K562 (cell line): Measurements from ENCODE around the gene MYG1. TPM values are rescaled to one million over a fixed set of nuclear protein-coding genes. Genes with fewer than 3 reads are reported as not detected.

Experiments used
- BCOR ChIP-seq: fragments of 450-650 bp; IDR thresholded peaks from 2 replicates; pipeline ENCODE4 v1.6.1; 2016
- FOS ChIP-seq: IDR thresholded peaks from 3 replicates; pipeline ENCODE4 v1.6.1; 2011; ENCODE audit not compliant: insufficient read length; ENCODE audit errors: extremely low read depth
- JUND ChIP-seq, 2 experiments: IDR thresholded peaks; 2 replicates in 1 of 2; 3 replicates in 1 of 2; pipeline ENCODE4 v1.6.1; 2011; ENCODE audit warnings: borderline replicate concordance in 2 of 2, low read depth in 2 of 2, low read length in 2 of 2, improper control_type of control experiment in 1 of 2, missing biosample characterization in 1 of 2, missing genetic modification characterization in 1 of 2, missing genetic modification reagents in 1 of 2
- LARP7 ChIP-seq: fragments of 450-650 bp; IDR thresholded peaks from 2 replicates; pipeline ENCODE4 v1.6.1; 2016
- LEF1 ChIP-seq: fragments of 450-650 bp; IDR thresholded peaks from 2 replicates; pipeline ENCODE4 v1.6.1; 2016; ENCODE audit warnings: mild to moderate bottlenecking
- POLR3G ChIP-seq: IDR thresholded peaks from 2 replicates; pipeline ENCODE4 v1.6.1; 2011; ENCODE audit not compliant: insufficient read length, insufficient replicate concordance; ENCODE audit errors: extremely low read depth
- SMAD3 ChIP-seq: fragments of 450-650 bp; formaldehyde crosslinking; conservative IDR thresholded peaks from 2 replicates; pipeline ENCODE4 v1.4.0; 2020; ENCODE audit warnings: mild to moderate bottlenecking
- ZC3H11A ChIP-seq: IDR thresholded peaks from 2 replicates; pipeline ENCODE4 v1.6.1; 2012; ENCODE audit warnings: low read depth, low read length, improper control_type of control experiment
- ZFP1 ChIP-seq: fragments of 450-650 bp; formaldehyde crosslinking; IDR thresholded peaks from 2 replicates; pipeline ENCODE4 v1.4.0; 2020; ENCODE audit warnings: mild to moderate bottlenecking, mixed read lengths
- ZNF175 ChIP-seq: fragments of 200-800 bp; sonication (Bioruptor generic); IDR thresholded peaks from 2 replicates; pipeline ENCODE4 v1.6.1; 2016; ENCODE audit warnings: low read depth, mild to moderate bottlenecking, missing genetic modification characterization, missing compliant biosample characterization
- ZNF57 ChIP-seq: fragments of 450-650 bp; formaldehyde crosslinking; IDR thresholded peaks from 2 replicates; pipeline ENCODE4 v1.4.0; 2020; ENCODE audit warnings: mild to moderate bottlenecking, moderate library complexity
- ZNF639 ChIP-seq, 2 experiments: fragments of 200-800 bp in 1 of 2; sonication (Bioruptor generic) in 1 of 2; sonication (generic) in 1 of 2; formaldehyde crosslinking in 1 of 2; IDR thresholded peaks in 1 of 2; conservative IDR thresholded peaks in 1 of 2; 2 replicates each; pipeline versions ENCODE4 v1.5.0 to v1.6.1; 2016 to 2020; ENCODE audit warnings: missing compliant biosample characterization in 1 of 2, missing genetic modification characterization in 1 of 2, missing genetic modification reagents in 1 of 2
- ZNF696 ChIP-seq: fragments of 250-450 bp; sonication (Bioruptor Pico); conservative IDR thresholded peaks from 2 replicates; pipeline ENCODE4 v1.4.0; 2020; ENCODE audit warnings: mild to moderate bottlenecking, moderate library complexity
- polyA plus RNA-seq, 8 experiments: library from polyadenylated mRNA; depleted of rRNA in 4 of 8; stranded (reverse) in 5 of 8; unstranded in 3 of 8; fragments of >200 nt; fragmentation: Nextera tagmentation in 2 of 8; fragmentation: Illumina TruSeq in 1 of 8; extraction: Ambion mirVana in 2 of 8; extraction: Trizol in 1 of 8; gene quantifications; 2 replicates each; pipeline versions ENCODE4 v1.2.1 to v1.2.3, GENCODE V29; 2011 to 2014; ENCODE audit warnings: inconsistent platforms in 1 of 8, missing spikeins in 1 of 8
- total RNA-seq, 7 experiments: library from RNA; depleted of rRNA in 6 of 7; stranded (reverse); fragments of >200 nt in 6 of 7; fragmentation: Illumina TruSeq in 2 of 7; extraction: Trizol in 2 of 7; gene quantifications; 2 replicates each; pipeline versions ENCODE4 v1.2.1 to v1.2.3, GENCODE V29; 2011 to 2021; ENCODE audit warnings: low replicate concordance in 1 of 7
- TF ChIP-seq, protein P1 (sequence below): sonication (generic); formaldehyde crosslinking; IDR thresholded peaks from 2 replicates; pipeline ENCODE4 v1.8.0; 2022; ENCODE audit warnings: mild to moderate bottlenecking, missing genetic modification reagents

The MYG1 gene
- total and polyA plus RNA-seq, 9 of the 15 experiments (the other 6 are each of a cell fraction or from before 2014, with no cell fraction given), result 0.45 to 5.6 (median 2.1) TPM

DNA sequence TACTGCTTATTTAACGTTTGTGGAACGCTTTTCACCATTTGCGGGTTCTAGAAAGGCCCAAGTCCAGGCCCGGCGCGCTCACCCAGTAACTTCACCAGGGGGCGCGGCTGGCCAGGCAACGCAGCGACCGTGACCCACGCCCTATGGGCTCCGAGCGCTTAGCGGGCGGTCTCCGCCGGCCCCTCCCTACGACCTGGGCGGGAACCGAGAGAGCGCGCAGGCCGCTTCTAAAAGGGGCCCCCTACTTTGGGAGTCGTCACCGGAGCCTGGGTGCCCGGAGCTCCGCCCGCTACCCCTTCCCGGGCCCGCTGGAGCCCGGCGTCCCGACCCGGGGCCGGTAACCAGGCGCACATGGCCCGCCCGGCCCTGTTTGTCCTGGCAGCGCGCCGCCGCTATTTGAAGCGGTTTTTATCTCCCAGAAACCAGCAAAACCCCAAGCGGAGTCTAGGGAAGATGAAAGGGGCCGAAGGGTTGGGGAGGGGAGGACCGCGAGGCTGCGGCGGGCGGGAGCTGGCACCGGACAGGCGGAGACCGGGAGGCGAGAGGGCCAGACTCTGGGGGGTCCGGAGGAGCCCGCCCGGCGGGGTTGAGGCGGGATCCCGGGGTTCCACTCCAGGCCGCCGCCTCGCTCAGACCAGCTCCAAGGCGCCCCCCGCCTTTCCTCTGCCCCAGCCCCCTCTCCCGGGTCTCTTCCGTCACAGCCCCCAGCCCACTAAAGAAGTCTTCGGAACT lies 25.4 kb downstream of the MYG1 start (continued):
- TF ChIP-seq, protein P1, sequence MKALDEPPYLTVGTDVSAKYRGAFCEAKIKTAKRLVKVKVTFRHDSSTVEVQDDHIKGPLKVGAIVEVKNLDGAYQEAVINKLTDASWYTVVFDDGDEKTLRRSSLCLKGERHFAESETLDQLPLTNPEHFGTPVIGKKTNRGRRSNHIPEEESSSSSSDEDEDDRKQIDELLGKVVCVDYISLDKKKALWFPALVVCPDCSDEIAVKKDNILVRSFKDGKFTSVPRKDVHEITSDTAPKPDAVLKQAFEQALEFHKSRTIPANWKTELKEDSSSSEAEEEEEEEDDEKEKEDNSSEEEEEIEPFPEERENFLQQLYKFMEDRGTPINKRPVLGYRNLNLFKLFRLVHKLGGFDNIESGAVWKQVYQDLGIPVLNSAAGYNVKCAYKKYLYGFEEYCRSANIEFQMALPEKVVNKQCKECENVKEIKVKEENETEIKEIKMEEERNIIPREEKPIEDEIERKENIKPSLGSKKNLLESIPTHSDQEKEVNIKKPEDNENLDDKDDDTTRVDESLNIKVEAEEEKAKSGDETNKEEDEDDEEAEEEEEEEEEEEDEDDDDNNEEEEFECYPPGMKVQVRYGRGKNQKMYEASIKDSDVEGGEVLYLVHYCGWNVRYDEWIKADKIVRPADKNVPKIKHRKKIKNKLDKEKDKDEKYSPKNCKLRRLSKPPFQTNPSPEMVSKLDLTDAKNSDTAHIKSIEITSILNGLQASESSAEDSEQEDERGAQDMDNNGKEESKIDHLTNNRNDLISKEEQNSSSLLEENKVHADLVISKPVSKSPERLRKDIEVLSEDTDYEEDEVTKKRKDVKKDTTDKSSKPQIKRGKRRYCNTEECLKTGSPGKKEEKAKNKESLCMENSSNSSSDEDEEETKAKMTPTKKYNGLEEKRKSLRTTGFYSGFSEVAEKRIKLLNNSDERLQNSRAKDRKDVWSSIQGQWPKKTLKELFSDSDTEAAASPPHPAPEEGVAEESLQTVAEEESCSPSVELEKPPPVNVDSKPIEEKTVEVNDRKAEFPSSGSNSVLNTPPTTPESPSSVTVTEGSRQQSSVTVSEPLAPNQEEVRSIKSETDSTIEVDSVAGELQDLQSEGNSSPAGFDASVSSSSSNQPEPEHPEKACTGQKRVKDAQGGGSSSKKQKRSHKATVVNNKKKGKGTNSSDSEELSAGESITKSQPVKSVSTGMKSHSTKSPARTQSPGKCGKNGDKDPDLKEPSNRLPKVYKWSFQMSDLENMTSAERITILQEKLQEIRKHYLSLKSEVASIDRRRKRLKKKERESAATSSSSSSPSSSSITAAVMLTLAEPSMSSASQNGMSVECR (CRISPR knock-in tag), result peak; percentile 54; the same call in 1 of the 2 replicates
- TF ChIP-seq ZNF175 (CRISPR knock-in tag), result 0 out of 2 replicates have a peak, but pooled peaks have one; percentile 39
- peak; percentile 16; the same call in 1 of the 2 replicates for TF ChIP-seq JUND (IDR thresholded peaks at IDR 0.05; ENCODE audit: borderline replicate concordance, low read depth, low read length)
- no peak; the same call in 2 of the 3 replicates for TF ChIP-seq JUND (tag; IDR thresholded peaks at IDR 0.05; ENCODE audit: borderline replicate concordance, low read depth, low read length)
- no peak for TF ChIP-seq ZNF57
- no peak for TF ChIP-seq POLR3G
- no peak for TF ChIP-seq FOS
- TF ChIP-seq BCOR, result 0 out of 2 replicates have a peak, but pooled peaks have one; percentile 19
- TF ChIP-seq SMAD3, result no peak
- no peak; the same call in 1 of the 2 replicates for TF ChIP-seq LEF1
- no peak for TF ChIP-seq LARP7
- TF ChIP-seq ZC3H11A, result no peak
- no peak for TF ChIP-seq ZNF696 (CRISPR knock-in tag)
- no peak for TF ChIP-seq ZFP1 (CRISPR knock-in tag)
- TF ChIP-seq ZNF639 (CRISPR knock-in tag; conservative IDR thresholded peaks at IDR 0.05 in 1 of 2, IDR thresholded peaks at IDR 0.05 in 1 of 2), result peak in 1 of 2 experiments; percentile 92; a peak in 2 of 4 replicates
